GM12875 (cell line): ENCODE results near the gene SEZ6L.
A peak's percentile ranks its signal among the peaks of the same experiment; 100 is the strongest.

ENCODE experiments used
- H3K4me3 ChIP-seq: one replicate; pipeline ENCODE4 v1.5.1; 2011; ENCODE audit warnings: low read depth, low read length, control low read depth
- CTCF ChIP-seq: IDR thresholded peaks from 2 replicates; pipeline ENCODE4 v1.5.1; 2011; ENCODE audit warnings: low read depth, mild to moderate bottlenecking, control low read depth, inconsistent platforms, low read length, moderate library complexity, borderline replicate concordance; ENCODE audit not compliant: insufficient read depth

Gene SEZ6L

GRCh38 chr22:26428515-26429457 is 259.5 kb downstream of the SEZ6L start, which contains the start of gene ASPHD2:
ASPHD2 (plus strand) TSS chr22:26429260; CDS start chr22:26433616, 4,356 bp downstream.
- TF ChIP-seq CTCF: no peak
- peak within 1 kb of the TSS; percentile 85 for H3K4me3 ChIP-seq

DNA sequence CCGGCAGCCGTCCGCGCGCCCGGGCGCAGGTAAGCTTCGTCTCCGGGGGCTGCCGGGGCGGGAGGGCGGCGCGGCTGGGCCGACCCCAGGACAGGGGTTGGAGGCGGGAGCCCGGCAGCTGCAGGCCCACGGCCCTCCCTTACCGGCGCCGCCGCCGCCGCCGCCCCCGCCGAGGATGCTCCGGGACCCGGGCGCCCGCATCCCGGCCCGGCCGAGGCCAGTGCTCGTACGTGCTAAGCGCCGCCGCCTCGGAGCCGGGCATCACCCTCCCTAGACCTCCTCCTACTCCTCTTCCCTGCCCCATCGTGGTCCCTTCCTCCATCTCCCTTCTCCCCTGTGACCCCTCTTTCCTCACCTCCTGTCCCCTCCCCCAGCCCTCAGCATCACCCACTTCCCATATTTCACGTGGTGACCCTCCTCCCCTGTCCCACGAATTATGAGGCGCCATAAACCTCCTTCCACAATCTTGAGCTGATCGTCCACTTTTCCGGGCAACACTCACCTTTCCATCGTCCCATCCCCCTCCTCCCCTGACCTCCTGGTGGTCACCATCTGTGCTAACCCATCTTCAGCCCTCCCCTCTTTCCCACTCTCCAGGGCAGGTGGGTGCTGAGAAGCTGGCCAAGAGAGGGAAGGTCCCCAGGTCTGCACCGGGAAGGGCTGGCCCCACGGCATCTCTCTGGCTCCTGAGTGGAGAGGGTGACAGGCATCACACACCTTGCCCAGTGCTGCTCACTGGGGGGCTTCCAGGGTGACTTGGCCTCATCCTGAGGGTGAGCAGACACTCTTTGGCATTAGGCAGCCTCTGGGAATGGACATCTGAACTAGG is 260.4 kb downstream of the SEZ6L start:
- peak overlapping the region; percentile 85 for H3K4me3 ChIP-seq
- TF ChIP-seq CTCF: no peak

DNA sequence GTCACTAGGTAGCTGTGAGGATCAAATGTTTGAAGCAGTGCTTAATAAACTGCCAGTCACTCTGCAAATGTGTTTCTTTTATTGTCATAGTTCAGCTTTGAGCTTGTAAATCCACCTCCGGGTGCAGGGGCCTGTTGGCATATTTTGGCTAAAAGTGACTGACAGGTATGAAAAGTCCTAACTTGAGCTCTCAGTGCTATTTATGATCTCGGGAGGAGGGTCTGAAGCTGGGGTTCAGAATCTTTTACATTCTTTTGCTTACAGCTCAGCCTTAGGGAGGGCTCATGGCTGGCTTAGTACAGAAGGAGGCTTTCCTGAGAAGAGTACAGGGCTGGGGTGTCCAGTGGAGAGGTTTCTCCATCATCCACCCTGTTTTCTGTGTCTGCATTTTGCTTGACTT is 261.3 kb downstream of the SEZ6L start:
- peak overlapping the region; percentile 85 for H3K4me3 ChIP-seq
- TF ChIP-seq CTCF: no peak

DNA sequence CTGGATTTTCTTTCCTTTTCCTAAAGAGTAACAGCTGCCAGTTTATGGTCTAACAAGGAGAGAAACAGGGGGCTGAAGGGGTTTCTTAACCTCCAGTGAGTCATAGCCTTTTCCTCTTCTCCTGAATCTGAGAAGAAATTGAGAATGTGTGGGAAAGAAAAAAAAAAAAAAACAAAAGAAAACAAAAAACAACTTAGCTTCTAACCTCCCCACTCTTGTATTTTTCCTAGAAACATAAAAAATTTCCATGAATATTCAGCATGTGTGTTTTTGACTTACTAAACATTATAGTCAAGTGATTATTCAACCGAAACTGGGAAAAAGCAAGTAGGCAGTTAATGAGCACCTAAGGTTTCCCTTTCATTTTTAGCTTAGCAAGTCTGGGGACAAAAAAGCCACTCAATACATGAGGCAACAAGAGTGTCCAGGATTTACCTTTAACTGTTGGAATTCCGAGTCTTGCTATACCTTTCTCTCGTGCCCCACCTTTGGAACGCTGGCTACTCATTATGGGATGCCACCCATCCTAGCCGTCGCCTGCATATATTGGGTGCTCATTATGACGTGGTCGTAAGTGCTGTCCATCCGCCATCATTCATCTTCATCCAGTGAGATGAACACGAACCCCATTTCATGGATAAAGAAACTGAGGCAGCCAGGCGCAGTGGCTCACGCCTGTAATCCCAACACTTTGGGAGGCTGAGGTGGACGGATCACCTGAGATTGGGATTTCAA is 262.2 kb downstream of the SEZ6L start:
- H3K4me3 ChIP-seq: peak overlapping the region; percentile 21
- TF ChIP-seq CTCF: no peak

- no peak overlapping the region for H3K4me3 ChIP-seq
Observed at GRCh38 chr22:26432619-26433311, 263.5 kb downstream of the SEZ6L start.

More at GRCh38 chr22:26432619-26433311, 263.5 kb downstream of the SEZ6L start:
- no peak for TF ChIP-seq CTCF
